K562 (cell line): ENCODE measurements around the gene PCBP3. TPM values are rescaled to one million over a fixed set of nuclear protein-coding genes. Genes with fewer than 3 reads are reported as not detected.

Experiments used
- ATAC-seq: fragments of 200-7000 bp; cut with Tn5 transposase; 3 replicates; pipeline ENCODE4 v1.9.1; 2020; ENCODE audit warnings: moderate library complexity
- BruUV-seq: library from RNA; stranded (reverse); fragments of 400-500 nt; replicated peaks from 2 replicates; lab custom pipeline; 2021; lab: Mats Ljungman, UMichigan
- CTCF ChIA-PET: fragments of 300-600 bp; formaldehyde crosslinking; extraction: SDS; loops from one replicate; lab custom pipeline; 2021; ENCODE audit warnings: low intra/inter-chr PET ratio; lab: Yijun Ruan, JAX
- POLR2A ChIA-PET: fragments of 300-600, 350-650 bp; sonication (Branson Sonifier 250); formaldehyde crosslinking; extraction: SDS; loops from one replicate; lab custom pipeline; 2021; ENCODE audit warnings: antibody characterized with exemption, inconsistent platforms; lab: Yijun Ruan, JAX
- DNase-seq, 4 experiments: peaks; one replicate each; pipeline versions ENCODE4 v3.0.0 to v3.0.0-alpha.2; 2011 to 2018; ENCODE audit warnings: low spot score in 3 of 4, mixed read lengths in 3 of 4; ENCODE audit errors: extremely low read depth in 1 of 4
- FAIRE-seq: peaks from 2 replicates; lab custom pipeline; 2011; peaks lifted over from hg19 to GRCh38; lab: Jason Lieb, UNC
- H2AFZ ChIP-seq: 2 replicates; pipeline ENCODE4 v1.6.0; 2011; ENCODE audit warnings: low read depth, low read length, control low read depth, inconsistent platforms
- H3K27ac ChIP-seq: fragments of 200-600 bp; 3 replicates; pipeline ENCODE4 v1.8.0; 2011; ENCODE audit warnings: low read depth, mild to moderate bottlenecking, control low read depth, inconsistent platforms, low read length, moderate library complexity, mixed read lengths; ENCODE audit errors: extremely low read depth
- H3K27me3 ChIP-seq, 2 experiments: fragments of 300-600 bp in 1 of 2; 2 replicates in 1 of 2; 3 replicates in 1 of 2; pipeline versions ENCODE4 v1.6.0 to v1.8.0; 2011; ENCODE audit warnings: inconsistent platforms in 2 of 2, low read length in 2 of 2, mild to moderate bottlenecking in 1 of 2, mixed read lengths in 1 of 2, moderate library complexity in 1 of 2; ENCODE audit not compliant: control insufficient read depth in 2 of 2, insufficient read depth in 2 of 2
- H3K36me3 ChIP-seq: fragments of 300-600 bp; 3 replicates; pipeline ENCODE4 v1.8.0; 2011; ENCODE audit warnings: mild to moderate bottlenecking, low read length, inconsistent platforms; ENCODE audit not compliant: control insufficient read depth, insufficient read depth
- H3K4me1 ChIP-seq, 2 experiments: fragments of 200-600 bp in 1 of 2; replicated peaks in 1 of 2; 2 replicates in 1 of 2; 3 replicates in 1 of 2; pipeline versions ENCODE4 v1.5.1 to v1.8.0; 2011; ENCODE audit warnings: inconsistent platforms in 2 of 2, low read length in 2 of 2, mild to moderate bottlenecking in 1 of 2, mixed read lengths in 1 of 2, moderate library complexity in 1 of 2; ENCODE audit not compliant: control insufficient read depth in 2 of 2, insufficient read depth in 2 of 2
- H3K4me2 ChIP-seq: 2 replicates; pipeline ENCODE4 v1.6.1; 2011; ENCODE audit warnings: low read length, control low read depth, inconsistent platforms, mixed read lengths; ENCODE audit not compliant: insufficient read depth
- H3K4me3 ChIP-seq: fragments of 200-600 bp; sonication (generic), shearing (Covaris generic); 2 replicates; pipeline ENCODE4 v1.5.1; 2016; ENCODE audit warnings: control low read depth, inconsistent platforms
- H3K79me2 ChIP-seq: fragments of 200-600 bp; 3 replicates; pipeline ENCODE4 v1.8.0; 2011; ENCODE audit warnings: low read length, inconsistent platforms; ENCODE audit not compliant: control insufficient read depth, insufficient read depth
- H3K9ac ChIP-seq, 2 experiments: 2 replicates each; pipeline versions ENCODE4 v1.6.0 to v1.6.1; 2011; ENCODE audit warnings: low read depth in 2 of 2, low read length in 2 of 2, control low read depth in 1 of 2, inconsistent platforms in 1 of 2, mild to moderate bottlenecking in 1 of 2, mixed read lengths in 1 of 2; ENCODE audit not compliant: insufficient read depth in 1 of 2
- H3K9me1 ChIP-seq: one replicate; pipeline ENCODE4 v1.6.0; 2011; ENCODE audit warnings: inconsistent platforms, mild to moderate bottlenecking, low read length, moderate library complexity; ENCODE audit not compliant: control insufficient read depth, insufficient read depth
- H3K9me3 ChIP-seq: replicated peaks from 2 replicates; pipeline ENCODE4 v1.5.1; 2011; ENCODE audit warnings: low read depth, low read length, inconsistent platforms; ENCODE audit not compliant: control insufficient read depth, insufficient read depth
- H4K20me1 ChIP-seq: replicated peaks from 2 replicates; pipeline ENCODE4 v1.6.1; 2011; ENCODE audit warnings: low read length, inconsistent platforms, mixed read lengths; ENCODE audit not compliant: control insufficient read depth, insufficient read depth
- ARHGAP35 ChIP-seq: fragments of 450-650 bp; IDR thresholded peaks from 2 replicates; pipeline ENCODE4 v1.6.1; 2018; ENCODE audit not compliant: partially characterized antibody
- BMI1 ChIP-seq: fragments of 150-350 bp; IDR thresholded peaks from 2 replicates; pipeline ENCODE4 v1.6.1; 2014; ENCODE audit warnings: low read length
- CBX3 ChIP-seq, 2 experiments: IDR thresholded peaks; 1 replicate in 1 of 2; 2 replicates in 1 of 2; pipeline ENCODE4 v1.6.1; 2012; ENCODE audit warnings: inconsistent platforms in 2 of 2, low read length in 2 of 2, borderline replicate concordance in 1 of 2, control low read depth in 1 of 2
- CXXC5 ChIP-seq: fragments of 250-450 bp; sonication (Bioruptor Pico); IDR thresholded peaks from 2 replicates; pipeline ENCODE4 v1.8.0; 2022; ENCODE audit warnings: inconsistent platforms, mild to moderate bottlenecking, moderate library complexity
- GABPA ChIP-seq: fragments of 200-800 bp; sonication (Bioruptor generic); conservative IDR thresholded peaks from 2 replicates; pipeline ENCODE4 v1.6.1; 2016; ENCODE audit warnings: low read depth, missing genetic modification characterization, missing compliant biosample characterization
- GABPB2 ChIP-seq: fragments of 250-450 bp; sonication (Bioruptor Pico); conservative IDR thresholded peaks from 2 replicates; pipeline ENCODE4 v1.5.1; 2021; ENCODE audit warnings: mild to moderate bottlenecking
- HDAC3 ChIP-seq: fragments of 450-650 bp; IDR thresholded peaks from 2 replicates; pipeline ENCODE4 v1.6.1; 2018; ENCODE audit warnings: borderline replicate concordance, mild to moderate bottlenecking, moderate library complexity; ENCODE audit not compliant: partially characterized antibody
- KDM4B ChIP-seq, 2 experiments: fragments of 450-650 bp in 1 of 2; sonication (generic) in 1 of 2; IDR thresholded peaks; 2 replicates each; pipeline ENCODE4 v1.6.1; 2016 to 2017; ENCODE audit warnings: borderline replicate concordance in 2 of 2, antibody characterized with exemption in 1 of 2, low read depth in 1 of 2, mild to moderate bottlenecking in 1 of 2
- MCM3 ChIP-seq: fragments of 450-650 bp; IDR thresholded peaks from 2 replicates; pipeline ENCODE4 v1.6.1; 2016
- NELFE ChIP-seq: IDR thresholded peaks from 2 replicates; pipeline ENCODE4 v1.6.1; 2011; ENCODE audit warnings: mild to moderate bottlenecking; ENCODE audit not compliant: insufficient read depth, insufficient read length
- NFATC3 ChIP-seq: fragments of 450-650 bp; IDR thresholded peaks from 2 replicates; pipeline ENCODE4 v1.6.1; 2017; ENCODE audit warnings: mild to moderate bottlenecking
- PHF8 ChIP-seq: fragments of 200-600 bp; sonication (generic); IDR thresholded peaks from 2 replicates; pipeline ENCODE4 v1.6.1; 2012; ENCODE audit warnings: mixed run types, mild to moderate bottlenecking, inconsistent platforms, low read length, moderate library complexity, borderline replicate concordance
- POLR3G ChIP-seq: IDR thresholded peaks from 2 replicates; pipeline ENCODE4 v1.6.1; 2011; ENCODE audit not compliant: insufficient read length, insufficient replicate concordance; ENCODE audit errors: extremely low read depth
- SMARCE1 ChIP-seq: fragments of 450-650 bp; IDR thresholded peaks from 2 replicates; pipeline ENCODE4 v1.7.1; 2016; ENCODE audit warnings: mild to moderate bottlenecking
- YY1 ChIP-seq, 3 experiments: IDR thresholded peaks; 2 replicates each; pipeline ENCODE4 v1.6.1; 2011; ENCODE audit warnings: low read length in 2 of 3, mild to moderate bottlenecking in 2 of 3, moderate library complexity in 2 of 3, borderline replicate concordance in 1 of 3, control low read depth in 1 of 3, low read depth in 1 of 3; ENCODE audit not compliant: insufficient read depth in 3 of 3, insufficient replicate concordance in 2 of 3, control insufficient read depth in 1 of 3, insufficient read length in 1 of 3; ENCODE audit errors: extremely low read depth in 1 of 3
- ZFPM2 ChIP-seq: fragments of 250-450 bp; sonication (Bioruptor Pico); IDR thresholded peaks from 2 replicates; pipeline ENCODE4 v1.5.1; 2022; ENCODE audit warnings: mild to moderate bottlenecking
- ZNF507 ChIP-seq: conservative IDR thresholded peaks from 2 replicates; pipeline ENCODE4 v1.6.1; 2017; ENCODE audit warnings: missing genetic modification characterization, missing compliant biosample characterization
- ZNF77 ChIP-seq: fragments of 250-450 bp; sonication (Bioruptor Pico); IDR thresholded peaks from 2 replicates; pipeline ENCODE4 v1.5.0; 2020
- WGBS: fragments of 100-300 bp; shearing (Covaris generic); methylation state at CpG from one replicate; pipeline ENCODE4 v1.1.6; 2016; ENCODE audit warnings: low coverage, mixed read lengths; ENCODE audit not compliant: insufficient coverage; ENCODE audit errors: missing lambda C conversion rate; 5-methylcytosine and 5-hydroxymethylcytosine counted together
- in situ Hi-C: fragments of 300-500 bp; cut with MboI; formaldehyde crosslinking; loops from 4 replicates; pipeline ENCODE4 v1.15.0; 2018; ENCODE audit warnings: inconsistent platforms, mixed read lengths
- intact Hi-C: fragments of 100-400 bp; cut with micrococcal nuclease; formaldehyde crosslinking; loops from 2 replicates; pipeline ENCODE4 v1.14.2; 2022
- polyA plus RNA-seq, 8 experiments: library from polyadenylated mRNA; depleted of rRNA in 4 of 8; stranded (reverse) in 5 of 8; unstranded in 3 of 8; fragments of >200 nt; fragmentation: Nextera tagmentation in 2 of 8; fragmentation: Illumina TruSeq in 1 of 8; extraction: Ambion mirVana in 2 of 8; extraction: Trizol in 1 of 8; gene quantifications; 2 replicates each; pipeline versions ENCODE4 v1.2.1 to v1.2.3, GENCODE V29; 2011 to 2014; ENCODE audit warnings: inconsistent platforms in 1 of 8, missing spikeins in 1 of 8
- total RNA-seq, 7 experiments: library from RNA; depleted of rRNA in 6 of 7; stranded (reverse); fragments of >200 nt in 6 of 7; fragmentation: Illumina TruSeq in 2 of 7; extraction: Trizol in 2 of 7; gene quantifications; 2 replicates each; pipeline versions ENCODE4 v1.2.1 to v1.2.3, GENCODE V29; 2011 to 2021; ENCODE audit warnings: low replicate concordance in 1 of 7
- TF ChIP-seq, protein P1 (sequence below), 2 experiments: fragments of 450-650 bp; conservative IDR thresholded peaks; 2 replicates each; pipeline ENCODE4 v1.6.1; 2017; ENCODE audit warnings: mild to moderate bottlenecking in 2 of 2, moderate library complexity in 2 of 2

Gene PCBP3
- total and polyA plus RNA-seq, 9 of the 15 experiments (the other 6 are each of a cell fraction or from before 2014, with no cell fraction given): 0.18 TPM; not detected in 8

DNA sequence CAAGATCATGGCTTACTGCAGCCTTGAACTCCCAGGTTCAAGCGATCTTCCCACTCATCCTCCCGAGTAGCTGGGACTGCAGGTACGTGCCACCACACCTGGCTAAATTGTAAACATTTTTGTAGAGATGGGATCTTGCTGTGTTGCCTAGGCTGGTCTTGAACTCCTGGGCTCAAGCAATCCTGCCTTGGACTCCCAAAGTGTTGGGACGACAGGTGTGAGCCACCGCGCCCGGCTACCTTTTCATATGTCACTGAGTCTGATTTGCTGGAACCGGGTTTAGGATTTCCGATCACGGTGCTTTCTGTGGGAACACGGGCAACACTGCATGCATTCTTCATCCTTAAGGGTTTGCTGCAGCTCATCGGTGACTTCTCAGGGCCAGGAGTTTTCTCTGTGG, 32.2 kb upstream of the PCBP3 start:
- 7% methylated on average over 12 of the region's 12 CpGs for WGBS
- intact Hi-C loops (no loop called here), in situ Hi-C loops (no loop called here)
- Histone ChIP-seq H3K9ac (no peak overlapping the region), H3K36me3 (no peaks in the 10 kb centered on the region), H4K20me1 (peaks cover 3% of the 10 kb centered on the region; the same call in 1 of the 2 replicates), H3K27ac (no peak overlapping the region), H3K9me1 (no peaks in the 10 kb centered on the region), H2AFZ (no peak overlapping the region), H3K27me3 (peaks cover 52 to 75% of the 10 kb centered on the region in 2 experiments), H3K79me2 (no peaks in the 10 kb centered on the region), H3K4me1 (peaks cover 2 to 7% of the 10 kb centered on the region in 2 experiments; a peak in 2 of 5 replicates), H3K4me3 (no peak overlapping the region), H3K4me2 (no peak overlapping the region), H3K9me3 (no peaks in the 10 kb centered on the region)
- ChIA-PET POLR2A (interaction anchor here (0.7 to 1.1 kb wide), 4 partner anchors 9 to 14 kb away, joined by 3 to 4 read pairs (median 3); no protein-coding TSS in a partner anchor), CTCF (no interaction called here)
- TF ChIP-seq ARHGAP35 (no peak), GABPA (tag) (no peak), KDM4B (IDR thresholded peaks at IDR 0.05; ENCODE audit: borderline replicate concordance in 2 of 2, low read depth in 1 of 2) (no peak), MCM3 (no peak), SMARCE1 (no peak), HDAC3 (no peak), CBX3 (IDR thresholded peaks at IDR 0.05; ENCODE audit: borderline replicate concordance in 1 of 2, low read length in 2 of 2) (no peak), ZFPM2 (no peak), YY1 (IDR thresholded peaks at IDR 0.05; ENCODE audit: borderline replicate concordance in 1 of 3, control insufficient read depth in 1 of 3, extremely low read depth in 1 of 3, insufficient read depth in 3 of 3, insufficient read length in 1 of 3, insufficient replicate concordance in 2 of 3, low read depth in 1 of 3, low read length in 2 of 3) (no peak), CXXC5 (CRISPR knock-in tag) (no peak), ZNF77 (no peak), POLR3G (no peak), BMI1 (no peak), ZNF507 (tag) (no peak), PHF8 (no peak), NFATC3 (no peak), NELFE (no peak), GABPB2 (no peak)
- TF ChIP-seq, protein P1, sequence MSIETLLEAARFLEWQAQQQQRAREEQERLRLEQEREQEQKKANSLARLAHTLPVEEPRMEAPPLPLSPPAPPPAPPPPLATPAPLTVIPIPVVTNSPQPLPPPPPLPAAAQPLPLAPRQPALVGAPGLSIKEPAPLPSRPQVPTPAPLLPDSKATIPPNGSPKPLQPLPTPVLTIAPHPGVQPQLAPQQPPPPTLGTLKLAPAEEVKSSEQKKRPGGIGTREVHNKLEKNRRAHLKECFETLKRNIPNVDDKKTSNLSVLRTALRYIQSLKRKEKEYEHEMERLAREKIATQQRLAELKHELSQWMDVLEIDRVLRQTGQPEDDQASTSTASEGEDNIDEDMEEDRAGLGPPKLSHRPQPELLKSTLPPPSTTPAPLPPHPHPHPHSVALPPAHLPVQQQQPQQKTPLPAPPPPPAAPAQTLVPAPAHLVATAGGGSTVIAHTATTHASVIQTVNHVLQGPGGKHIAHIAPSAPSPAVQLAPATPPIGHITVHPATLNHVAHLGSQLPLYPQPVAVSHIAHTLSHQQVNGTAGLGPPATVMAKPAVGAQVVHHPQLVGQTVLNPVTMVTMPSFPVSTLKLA (conservative IDR thresholded peaks at IDR 0.05): no peak
- BruUV-seq: no TSS peak
- DNase-seq: no peak
- no peak for ATAC-seq
- FAIRE-seq: no peak
